ENCODE data around the gene DIAPH1.

DIAPH1 gene

GRCh38 chr5:141618804-141619554 is at the start of gene DIAPH1:
DIAPH1 (minus strand) TSS chr5:141619000; CDS start chr5:141618914, 86 bp downstream.
- peak; percentile 97 for DNase-seq

DNA sequence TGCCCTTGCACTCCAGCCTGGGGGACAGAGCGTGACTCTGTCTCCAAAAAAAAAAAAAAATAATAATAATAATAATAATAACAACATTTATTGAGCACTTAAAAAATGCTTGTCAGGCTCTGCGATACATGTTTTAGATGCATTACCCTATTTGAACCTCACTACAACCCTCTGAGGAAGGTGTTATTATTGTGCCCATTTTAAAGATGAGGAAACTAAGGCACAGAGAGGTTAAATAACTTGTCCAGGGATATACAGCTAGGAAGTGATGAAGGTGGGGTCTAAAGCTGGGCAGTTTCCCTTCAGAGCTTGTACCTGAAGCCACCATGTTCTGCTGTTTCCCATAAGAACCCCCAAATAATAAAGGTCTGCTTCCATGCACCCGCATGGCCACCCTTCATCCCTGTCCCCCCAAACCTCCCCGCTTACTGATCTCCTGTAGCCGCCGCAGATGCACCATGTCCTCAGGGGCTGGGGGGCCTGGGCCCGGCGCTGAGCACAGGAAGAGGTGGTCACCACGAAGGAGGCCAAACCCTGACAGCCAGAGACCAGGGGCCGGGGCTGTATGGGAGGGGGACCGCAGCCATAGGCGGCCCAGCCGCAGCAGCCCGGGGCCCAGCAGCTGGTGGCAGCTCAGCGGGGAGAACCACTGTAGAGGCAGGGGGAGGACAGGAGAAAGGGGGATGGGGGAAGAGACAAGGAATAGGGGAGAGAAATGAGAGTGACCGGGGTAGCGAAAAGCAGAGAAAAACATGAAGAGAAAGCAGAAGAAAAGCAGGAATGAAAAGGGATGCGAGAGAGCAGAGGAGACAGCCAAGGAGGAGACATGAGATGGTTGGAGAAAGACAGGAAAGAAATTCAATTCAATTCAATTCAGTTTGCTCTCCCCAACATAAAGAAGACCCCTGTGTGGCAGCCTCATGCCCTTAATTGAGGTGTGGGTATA is 47.5 kb upstream of the DIAPH1 start:
- DNase-seq, result no peak

- DNase-seq, result peak; percentile 85
Observed at GRCh38 chr5:141664733-141665461, 46.1 kb upstream of the DIAPH1 start.

DNA sequence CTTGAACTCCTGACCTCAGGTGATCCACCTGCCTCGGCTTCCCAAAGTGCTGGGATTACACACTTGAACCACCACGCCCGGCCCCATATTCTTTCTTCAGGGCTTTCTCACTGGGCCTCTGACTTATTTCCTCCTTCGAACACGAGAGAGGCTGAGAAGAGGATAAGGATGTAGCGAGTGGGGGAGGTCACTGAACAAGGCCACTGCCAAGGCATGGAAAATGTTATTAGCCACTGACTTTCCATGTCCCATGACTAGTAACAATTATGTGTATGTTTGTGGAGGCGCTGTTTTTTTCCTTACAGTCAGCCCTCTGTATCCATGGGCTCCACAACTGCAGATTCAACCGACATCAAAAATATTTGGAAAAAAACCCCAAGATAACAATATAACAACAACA is 44.7 kb upstream of the DIAPH1 start:
- no peak for DNase-seq

GRCh38 chr5:141662028-141662427 is 43.2 kb upstream of the DIAPH1 start:
- no peak for DNase-seq

- no peak for DNase-seq
Observed at GRCh38 chr5:141657937-141658545, 39.2 kb upstream of the DIAPH1 start.

- no peak for DNase-seq
Observed at GRCh38 chr5:141657404-141657803, 38.6 kb upstream of the DIAPH1 start.

- DNase-seq, result no peak
Observed at GRCh38 chr5:141656396-141656795, 37.6 kb upstream of the DIAPH1 start.

- no peak for DNase-seq
Observed at GRCh38 chr5:141655020-141655419, 36.2 kb upstream of the DIAPH1 start.

DNA sequence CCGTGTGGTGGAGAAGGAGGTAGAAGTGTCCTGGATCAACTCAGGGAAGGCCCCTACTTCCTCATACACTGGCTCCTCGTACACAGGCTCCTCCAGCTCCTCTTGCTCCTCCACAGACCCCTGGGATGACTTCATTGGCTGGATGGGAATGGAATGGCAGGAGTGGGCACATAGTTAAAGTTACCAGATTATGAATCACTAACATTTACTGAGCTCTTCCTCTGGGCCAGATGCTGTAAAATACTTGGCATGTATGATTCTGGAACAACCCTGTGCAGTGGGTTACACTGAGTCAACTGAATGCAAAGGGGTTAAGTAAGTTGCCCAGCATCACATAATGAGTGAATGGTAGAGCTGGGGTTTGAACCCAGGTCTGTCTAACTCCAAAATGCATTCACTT is 35.5 kb upstream of the DIAPH1 start:
- DNase-seq, result no peak

GRCh38 chr5:141651728-141652105 is 32.9 kb upstream of the DIAPH1 start:
- no peak for DNase-seq

- peak; percentile 91 for DNase-seq
Observed at GRCh38 chr5:141650851-141651727, 32.3 kb upstream of the DIAPH1 start, which contains the start of gene FCHSD1. FCHSD1 (minus strand) TSS chr5:141651418; CDS start chr5:141651368, 50 bp downstream.

DNA sequence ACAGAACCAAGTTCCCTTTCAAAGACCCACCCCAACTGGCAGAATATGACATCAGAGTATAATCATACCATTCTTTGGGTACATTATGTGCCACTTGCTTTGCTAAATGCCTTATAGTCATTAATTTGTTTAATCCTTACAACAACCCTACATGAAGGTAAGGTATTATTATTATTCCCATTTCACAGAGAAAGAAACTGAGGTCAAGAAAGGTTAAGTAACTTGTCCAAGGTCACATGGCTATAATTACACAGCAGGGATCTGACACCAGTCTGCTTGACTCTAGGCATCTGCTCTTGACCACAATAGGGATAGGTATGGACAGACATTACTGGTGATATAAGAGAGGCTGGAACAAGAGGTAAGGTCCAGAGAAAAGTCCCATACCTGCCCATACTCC is 31.2 kb upstream of the DIAPH1 start:
- DNase-seq, result no peak

DNA sequence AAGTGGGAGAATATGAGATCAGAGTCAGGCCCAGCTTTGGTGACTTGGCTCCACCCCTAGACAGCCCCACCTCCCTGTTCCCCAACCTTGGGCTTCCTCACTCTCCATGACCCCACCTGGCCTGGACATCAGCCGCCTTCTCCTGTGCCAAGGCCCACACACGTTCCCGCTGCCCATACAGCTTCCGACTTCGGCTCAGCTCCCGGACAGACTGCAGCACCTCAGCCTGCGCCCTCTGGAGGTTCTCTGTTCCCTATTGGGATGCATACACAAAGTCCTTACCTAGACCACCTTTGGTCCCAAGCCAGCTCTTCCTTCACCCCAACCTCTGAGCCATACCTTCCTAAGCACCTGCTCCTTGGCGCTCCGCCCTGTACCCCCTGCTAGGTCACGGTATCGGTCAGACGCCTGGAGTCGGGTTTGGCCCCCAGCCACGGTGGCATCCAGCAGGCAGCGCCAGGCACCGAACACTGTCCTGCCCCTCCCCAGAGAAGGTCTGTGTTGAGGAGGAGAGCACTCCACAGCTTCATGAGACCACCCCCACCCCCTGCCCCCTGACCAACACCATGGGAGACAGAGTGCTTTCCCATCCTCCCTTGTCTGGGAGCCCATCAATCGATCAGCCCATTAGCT is 30.4 kb upstream of the DIAPH1 start:
- DNase-seq, result no peak

DNA sequence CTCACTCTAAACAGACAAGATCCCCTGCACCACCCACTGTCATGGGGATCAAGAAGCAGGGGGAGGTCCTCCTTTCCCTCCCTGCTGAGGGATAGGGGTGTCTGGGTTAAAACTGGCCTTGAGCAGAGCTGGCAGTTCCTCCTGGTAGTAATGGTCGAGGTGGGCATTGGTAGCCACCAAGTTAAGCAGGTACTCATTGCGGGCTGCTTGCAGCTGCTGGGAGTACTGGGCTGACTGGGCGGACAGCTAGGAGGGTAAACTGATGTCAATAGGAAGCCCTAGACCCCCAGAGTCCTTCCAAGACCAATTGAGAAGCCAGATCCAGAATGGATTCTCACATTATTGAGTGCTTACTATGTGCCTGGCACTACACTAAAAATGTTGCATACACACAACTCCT is 29.1 kb upstream of the DIAPH1 start:
- DNase-seq, result no peak

DNA sequence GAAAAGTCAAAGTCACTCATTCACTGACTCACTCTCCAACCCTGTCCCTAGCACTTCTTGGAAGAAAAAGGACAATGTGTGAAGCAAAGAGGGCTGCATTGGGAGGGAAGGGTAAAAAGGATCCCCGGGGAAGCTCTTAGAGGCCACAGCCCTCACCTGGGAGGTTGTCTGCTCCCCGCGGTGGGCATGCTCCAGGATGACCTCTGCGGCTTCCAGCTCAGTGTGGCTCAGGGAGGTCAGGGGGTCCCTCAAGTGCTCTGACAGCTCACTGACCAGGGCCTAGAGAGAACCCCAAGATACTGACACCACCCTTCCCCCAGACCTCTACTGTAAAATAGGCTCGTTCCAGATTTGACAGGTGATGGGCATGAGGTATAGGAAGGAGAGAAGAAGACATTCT is 28.4 kb upstream of the DIAPH1 start:
- no peak for DNase-seq

GRCh38 chr5:141646026-141646425 is 27.2 kb upstream of the DIAPH1 start:
- DNase-seq, result no peak

DNA sequence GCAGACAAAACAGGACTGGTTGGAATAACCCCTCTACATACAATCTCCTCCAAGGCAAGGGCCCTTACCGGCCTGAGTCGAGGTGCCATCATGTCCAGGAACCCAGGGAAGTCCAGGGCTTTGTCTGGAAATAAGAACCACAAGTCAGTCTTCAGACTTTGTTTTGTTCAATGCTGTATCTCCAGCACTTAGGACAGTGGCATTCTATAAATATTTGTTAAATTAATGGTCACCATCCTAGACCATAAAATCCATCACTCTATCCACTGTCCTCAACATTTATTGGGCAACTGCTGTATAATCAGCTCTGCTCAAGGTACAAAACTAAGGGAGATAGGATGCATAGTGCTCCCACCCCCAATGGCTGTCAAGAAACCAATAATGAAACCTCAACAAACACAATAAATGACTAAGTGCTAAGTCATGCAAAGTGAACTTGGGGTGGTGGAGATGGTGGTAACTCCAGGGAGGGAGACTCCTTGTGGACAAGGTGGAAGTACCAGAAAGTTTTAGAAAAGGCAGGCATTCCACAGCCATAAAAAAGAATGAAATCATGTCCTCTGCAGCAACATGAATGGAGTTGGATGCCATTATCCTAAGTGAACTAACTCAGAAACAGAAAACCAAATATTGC is 23.0 kb upstream of the DIAPH1 start:
- no peak for DNase-seq

DNA sequence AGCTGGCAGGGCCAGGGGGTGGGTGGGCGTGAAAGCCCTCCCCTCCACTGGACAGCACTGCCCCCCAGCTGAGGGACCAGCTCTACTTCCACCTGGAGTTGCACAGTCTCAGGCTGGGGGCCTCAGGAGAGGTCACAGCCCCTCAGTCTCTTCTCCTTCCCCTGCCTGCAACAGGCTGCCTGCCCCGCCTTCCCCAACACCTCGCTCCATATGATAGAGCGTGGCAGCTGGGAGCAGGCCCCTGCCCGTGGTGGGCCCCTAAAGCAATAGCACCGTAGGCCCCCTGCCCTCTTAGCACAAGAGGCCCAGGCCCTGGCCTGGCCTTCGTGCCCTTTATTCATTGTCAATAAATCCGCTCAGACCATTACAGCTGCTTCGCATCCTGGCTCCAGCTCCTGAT is 21.9 kb upstream of the DIAPH1 start:
- no peak for DNase-seq

DNA sequence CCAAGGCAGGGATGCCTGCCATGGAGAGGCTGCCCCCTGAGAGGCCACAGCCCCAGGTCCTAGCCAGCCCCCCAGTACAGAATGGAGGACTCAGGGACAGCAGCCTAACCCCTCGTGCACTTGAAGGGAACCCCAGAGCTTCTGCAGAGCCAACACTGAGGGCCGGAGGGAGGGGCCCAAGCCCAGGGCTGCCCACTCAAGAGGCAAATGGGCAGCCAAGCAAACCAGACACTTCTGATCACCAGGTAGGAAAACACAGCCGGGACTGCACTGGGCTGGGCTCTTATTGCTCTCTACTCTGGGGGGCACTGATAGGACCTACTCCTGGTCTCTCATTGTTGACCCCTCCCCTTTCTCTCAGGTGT is 21.2 kb upstream of the DIAPH1 start:
- no peak for DNase-seq

All from right forelimb (tissue), 1 donor.